GM18907 (cell line): ENCODE measurements around the gene EIF3K.
A peak's percentile ranks its signal among the peaks of the same experiment; 100 is the strongest.
"Not testable (repeated sequence)": the region's sequence is repeated elsewhere in the genome, so short reads cannot be mapped to it uniquely, and the experiment has no call there.

Experiments
- ATAC-seq: cut with Tn5 transposase; IDR thresholded peaks from one replicate; pipeline ENCODE4 v1.9.1; 2021; ENCODE audit warnings: mild to moderate bottlenecking, moderate library complexity; ENCODE audit not compliant: unreplicated experiment

EIF3K gene

GRCh38 chr19:38617764-38618589, 1.0 kb upstream of the EIF3K start, which contains the start of gene MAP4K1:
MAP4K1 (minus strand) TSS chr19:38617953; CDS start chr19:38617895, 58 bp downstream.
- ATAC-seq: peak; percentile 54

GRCh38 chr19:38619361-38620174, 580 bp downstream of the EIF3K start:
- no peak for ATAC-seq

GRCh38 chr19:38624822-38625221, 5.8 kb downstream of the EIF3K start:
- ATAC-seq: no peak

- no peak for ATAC-seq
Measured at GRCh38 chr19:38626401-38626800, 7.4 kb downstream of the EIF3K start.

GRCh38 chr19:38629568-38629967, 10.6 kb downstream of the EIF3K start:
- ATAC-seq: no peak

- ATAC-seq: not testable (repeated sequence)
Measured at GRCh38 chr19:38631301-38631700, 12.3 kb downstream of the EIF3K start.

GRCh38 chr19:38631811-38632475, 13.0 kb downstream of the EIF3K start:
- ATAC-seq: not testable (repeated sequence)

- ATAC-seq: no peak
Measured at GRCh38 chr19:38632476-38633213, 13.7 kb downstream of the EIF3K start.

GRCh38 chr19:38634757-38635482, 15.9 kb downstream of the EIF3K start:
- ATAC-seq: no peak

- no peak for ATAC-seq
Measured at GRCh38 chr19:38635483-38636399, 16.8 kb downstream of the EIF3K start.

- ATAC-seq: no peak
Measured at GRCh38 chr19:38638461-38638860, 19.5 kb downstream of the EIF3K start.

- no peak for ATAC-seq
Measured at GRCh38 chr19:38639679-38640078, 20.7 kb downstream of the EIF3K start.

GRCh38 chr19:38640368-38640767, 21.4 kb downstream of the EIF3K start:
- ATAC-seq: no peak

GRCh38 chr19:38642176-38642575, 23.2 kb downstream of the EIF3K start:
- ATAC-seq: no peak

- ATAC-seq: no peak
Measured at GRCh38 chr19:38644719-38645118, 25.7 kb downstream of the EIF3K start.

- peak; percentile 82 for ATAC-seq
Measured at GRCh38 chr19:38647368-38647965, 28.5 kb downstream of the EIF3K start, which contains the start of gene ACTN4. ACTN4 (plus strand) TSS chr19:38647649; CDS start chr19:38647746, 97 bp downstream.

GRCh38 chr19:38647966-38648768, 29.2 kb downstream of the EIF3K start:
- ATAC-seq: no peak
